C4-2B (cell line): ENCODE data around the gene ABRACL.

Experiments
- H3K27ac ChIP-seq: fragments of 450-650 bp; 2 replicates; pipeline ENCODE4 v1.5.1; 2017
- CTCF ChIP-seq: fragments of 450-650 bp; conservative IDR thresholded peaks from 2 replicates; pipeline ENCODE4 v1.5.1; 2017; ENCODE audit warnings: mild to moderate bottlenecking
- ZFX ChIP-seq: fragments of 450-650 bp; IDR thresholded peaks from 2 replicates; pipeline ENCODE4 v1.6.1; 2017

ABRACL gene

DNA sequence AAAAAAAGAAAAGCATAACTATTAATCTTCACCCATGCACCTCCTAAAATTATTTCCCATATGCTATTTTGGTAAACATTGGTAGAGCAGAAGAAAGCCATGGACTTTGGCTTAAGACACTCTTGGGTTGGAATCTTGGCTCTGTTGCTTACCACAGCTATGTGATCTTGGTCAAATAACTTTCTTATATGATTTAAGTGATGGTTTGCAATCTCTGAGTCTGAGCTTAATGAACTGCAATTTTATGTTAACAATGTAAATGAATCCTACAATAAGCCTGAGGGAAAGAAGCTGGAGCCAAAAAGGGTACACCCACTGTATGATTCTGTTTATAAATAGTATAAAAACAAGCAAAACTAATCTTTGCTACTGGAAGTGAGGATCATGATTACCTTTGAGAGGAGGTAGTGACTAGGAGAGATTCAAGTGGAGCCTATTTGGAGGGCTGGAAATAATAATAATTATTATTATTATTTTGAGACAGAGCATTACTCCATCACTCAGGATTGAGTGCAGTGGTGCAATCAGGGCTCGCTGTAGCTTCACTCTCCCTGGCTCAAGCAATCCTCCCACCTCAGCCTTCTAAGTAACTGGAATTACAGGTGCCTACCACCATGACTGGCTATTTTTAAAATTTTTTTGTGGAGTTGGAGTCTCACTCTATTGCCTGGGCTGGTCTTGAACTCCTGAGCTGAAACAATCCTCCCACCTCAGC is 34.5 kb downstream of the ABRACL start:
- TF ChIP-seq ZFX (no peak), CTCF (no peak)
- H3K27ac ChIP-seq = no peak overlapping the region

DNA sequence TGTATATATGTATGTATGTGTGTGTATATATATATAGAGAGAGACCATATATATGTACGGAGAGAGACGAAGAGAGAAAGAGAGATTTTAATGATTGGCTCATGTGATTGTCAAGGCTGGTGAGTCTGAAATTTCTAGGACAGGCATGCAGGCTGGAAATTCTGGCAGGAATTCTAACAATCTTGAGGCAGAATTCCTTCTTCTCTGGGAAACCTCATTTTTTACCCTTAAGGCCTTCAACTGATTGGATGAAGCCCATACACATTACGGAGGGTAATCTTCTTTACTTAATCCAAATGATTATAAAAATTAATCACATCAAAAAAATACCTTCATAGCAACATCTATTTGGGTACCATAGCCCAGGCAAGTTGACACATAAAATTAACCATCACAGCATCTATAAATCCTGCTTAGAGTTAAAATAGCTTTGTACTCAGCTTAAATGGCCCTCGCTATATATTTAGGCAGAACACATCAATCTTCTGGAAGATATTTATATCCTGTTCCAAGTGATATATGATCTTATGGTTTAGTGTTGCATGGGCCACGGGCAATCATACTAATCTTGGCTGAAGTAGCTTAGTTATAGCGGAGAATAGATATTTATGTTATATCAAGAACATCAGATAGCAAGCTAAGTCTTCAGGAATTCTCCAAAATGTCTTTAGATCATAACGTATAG is 36.6 kb downstream of the ABRACL start:
- no peak overlapping the region for H3K27ac ChIP-seq
- TF ChIP-seq ZFX (no peak), CTCF (no peak)

DNA sequence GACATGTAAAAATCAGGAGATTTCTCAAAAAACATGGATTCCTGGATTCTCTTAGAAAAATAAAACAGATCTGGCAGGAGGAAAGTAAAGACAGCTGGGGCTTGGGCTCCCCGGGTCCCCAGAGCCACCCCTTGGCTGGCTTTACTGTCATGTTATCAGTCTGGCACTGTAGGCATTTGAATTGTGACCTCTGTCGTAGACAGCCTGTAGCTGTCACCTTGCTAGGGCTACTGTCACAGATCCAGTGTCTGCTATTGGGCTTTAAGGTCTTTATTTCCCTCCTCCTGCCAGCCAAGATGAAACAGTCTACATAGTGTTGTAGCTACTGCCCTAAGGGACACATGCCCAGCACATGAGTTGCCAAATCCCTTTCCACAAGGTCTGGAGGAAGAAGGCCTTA is 37.5 kb downstream of the ABRACL start:
- TF ChIP-seq CTCF (no peak), ZFX (no peak)
- H3K27ac ChIP-seq = no peak overlapping the region

- H3K27ac ChIP-seq = no peak overlapping the region
- TF ChIP-seq ZFX (no peak), CTCF (no peak)
These were observed 40.3 kb downstream of the ABRACL start for GRCh38 chr6:139068846-139069245.

- TF ChIP-seq CTCF (no peak), ZFX (no peak)
- H3K27ac ChIP-seq = no peak overlapping the region
These were observed 44.6 kb downstream of the ABRACL start for GRCh38 chr6:139073118-139073517.

DNA sequence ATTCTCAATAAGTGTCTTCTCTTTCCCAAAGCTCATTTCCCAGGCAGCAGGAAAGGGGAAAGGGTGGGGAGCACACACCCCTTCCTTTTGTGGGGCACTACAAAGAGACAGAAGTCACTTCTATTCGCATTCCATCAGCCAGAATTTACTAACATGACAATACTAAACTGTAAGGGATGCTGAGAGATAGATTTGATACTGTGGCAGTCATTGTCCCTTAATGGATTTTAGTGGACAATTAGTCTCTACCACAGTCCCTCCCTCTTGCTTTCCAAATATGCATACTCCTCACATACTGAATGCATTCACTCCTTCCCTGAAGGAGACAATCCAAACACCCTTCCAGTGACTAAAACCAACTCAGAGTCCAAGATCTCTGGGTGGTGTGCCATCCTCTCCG is 50.5 kb downstream of the ABRACL start:
- no peak overlapping the region for H3K27ac ChIP-seq
- TF ChIP-seq ZFX (no peak), CTCF (no peak)

- no peak for TF ChIP-seq CTCF
- H3K27ac ChIP-seq = no peak overlapping the region
These were observed 51.8 kb downstream of the ABRACL start for GRCh38 chr6:139080255-139080920.
